HG03342 (cell line): ENCODE results near the gene COX7B.
"Not testable (repeated sequence)": the region's sequence is repeated elsewhere in the genome, so short reads cannot be mapped to it uniquely, and the experiment has no call there.

ENCODE experiments used
- ATAC-seq: cut with Tn5 transposase; IDR thresholded peaks from one replicate; pipeline ENCODE4 v1.9.1; 2021; ENCODE audit warnings: mild to moderate bottlenecking, moderate library complexity; ENCODE audit not compliant: unreplicated experiment

The COX7B gene

DNA sequence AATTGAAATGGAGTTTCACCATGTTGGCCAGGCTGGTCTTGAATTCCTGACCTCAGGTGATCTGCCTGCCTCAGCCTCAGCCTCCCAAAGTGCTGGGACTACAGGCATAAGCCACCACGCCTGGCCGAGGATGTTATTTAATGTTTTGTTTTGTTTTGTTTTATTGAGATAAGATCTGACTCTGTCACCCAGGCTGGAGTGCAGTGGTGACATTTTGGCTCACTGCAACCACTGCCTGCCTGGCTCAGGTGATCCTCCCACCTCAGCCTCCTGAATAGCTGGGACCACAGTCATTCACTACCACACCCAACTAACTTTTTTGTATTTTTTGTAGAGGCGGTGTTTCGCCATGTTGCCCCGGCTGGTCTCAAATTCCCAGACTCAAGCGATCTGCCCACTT, 45.8 kb downstream of the COX7B start:
- not testable (repeated sequence) for ATAC-seq

- ATAC-seq, result no peak
Observed at GRCh38 chrX:77945910-77946545, 46.8 kb downstream of the COX7B start.

GRCh38 chrX:77946571-77946970, 47.3 kb downstream of the COX7B start:
- no peak for ATAC-seq

- ATAC-seq, result no peak
Observed at GRCh38 chrX:77949840-77950239, 50.6 kb downstream of the COX7B start.

GRCh38 chrX:77952173-77952572, 52.9 kb downstream of the COX7B start:
- ATAC-seq, result no peak

DNA sequence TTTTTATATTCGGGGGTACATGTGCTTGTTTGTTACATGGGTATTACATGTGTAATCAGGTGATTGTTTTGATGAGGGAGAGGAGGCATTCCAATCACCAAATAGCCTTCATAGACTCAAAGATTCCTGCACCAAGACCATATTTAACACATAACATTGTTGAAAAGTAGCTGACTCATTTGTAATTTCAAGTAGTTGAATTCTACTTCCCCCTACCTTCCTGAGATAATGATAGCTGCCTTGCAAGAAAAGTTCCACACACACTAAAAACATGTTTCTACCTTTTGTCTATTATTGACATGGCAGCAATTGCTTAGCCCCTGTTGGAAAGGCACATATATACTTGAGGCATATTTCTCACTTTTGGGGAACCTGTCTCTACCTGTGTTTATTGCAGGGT, 54.0 kb downstream of the COX7B start:
- no peak for ATAC-seq

DNA sequence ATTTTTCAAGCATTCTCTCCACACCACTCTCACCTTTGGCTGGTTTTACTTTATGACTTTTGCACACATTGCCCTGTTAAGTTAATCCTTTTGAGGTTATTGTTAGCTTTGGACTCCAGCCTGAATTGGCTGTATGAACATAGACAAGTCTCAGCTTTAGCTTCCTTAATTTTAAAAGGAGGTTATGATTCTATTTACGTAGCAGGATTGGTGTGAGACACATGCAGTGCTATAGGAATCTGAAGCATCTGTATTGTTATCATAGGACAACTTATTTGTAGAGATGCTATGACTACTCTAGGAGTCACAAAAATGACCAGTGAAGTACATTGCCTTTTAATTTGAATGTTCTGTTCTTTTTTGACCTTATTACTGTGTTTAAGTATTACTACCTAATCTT, 54.4 kb downstream of the COX7B start:
- no peak for ATAC-seq
